HG03442 (cell line): Measurements from ENCODE around the gene APOD.
"Not testable (repeated sequence)": the region's sequence is repeated elsewhere in the genome, so short reads cannot be mapped to it uniquely, and the experiment has no call there.

Experiments used
- ATAC-seq: cut with Tn5 transposase; IDR thresholded peaks from one replicate; pipeline ENCODE4 v1.9.1; 2021; ENCODE audit warnings: mild to moderate bottlenecking, moderate library complexity; ENCODE audit not compliant: unreplicated experiment

APOD gene

GRCh38 chr3:195617784-195618659 is 34.3 kb upstream of the APOD start:
- not testable (repeated sequence) for ATAC-seq

- not testable (repeated sequence) for ATAC-seq
Observed at GRCh38 chr3:195617134-195617533, 33.4 kb upstream of the APOD start.

- ATAC-seq = no peak
Observed at GRCh38 chr3:195616681-195617080, 32.9 kb upstream of the APOD start.

GRCh38 chr3:195615952-195616537 is 32.3 kb upstream of the APOD start:
- not testable (repeated sequence) for ATAC-seq

GRCh38 chr3:195614672-195615504 is 31.1 kb upstream of the APOD start:
- not testable (repeated sequence) for ATAC-seq

- no peak for ATAC-seq
Observed at GRCh38 chr3:195613468-195614069, 29.8 kb upstream of the APOD start.

- no peak for ATAC-seq
Observed at GRCh38 chr3:195612075-195612800, 28.5 kb upstream of the APOD start.

GRCh38 chr3:195609229-195609628 is 25.5 kb upstream of the APOD start:
- no peak for ATAC-seq

- not testable (repeated sequence) for ATAC-seq
Observed at GRCh38 chr3:195601785-195602184, 18.0 kb upstream of the APOD start.

- ATAC-seq = no peak
Observed at GRCh38 chr3:195601382-195601781, 17.6 kb upstream of the APOD start.

- not testable (repeated sequence) for ATAC-seq
Observed at GRCh38 chr3:195599926-195600325, 16.2 kb upstream of the APOD start.

GRCh38 chr3:195599516-195599915 is 15.8 kb upstream of the APOD start:
- not testable (repeated sequence) for ATAC-seq

GRCh38 chr3:195597848-195598247 is 14.1 kb upstream of the APOD start:
- no peak for ATAC-seq

- no peak for ATAC-seq
Observed at GRCh38 chr3:195597229-195597628, 13.5 kb upstream of the APOD start.

GRCh38 chr3:195596765-195597171 is 13.0 kb upstream of the APOD start:
- no peak for ATAC-seq

- ATAC-seq = no peak
Observed at GRCh38 chr3:195595785-195596531, 12.2 kb upstream of the APOD start.

GRCh38 chr3:195591852-195592251 is 8.1 kb upstream of the APOD start:
- ATAC-seq = no peak

- ATAC-seq = no peak
Observed at GRCh38 chr3:195591220-195591619, 7.5 kb upstream of the APOD start.

- not testable (repeated sequence) for ATAC-seq
Observed at GRCh38 chr3:195590381-195590780, 6.6 kb upstream of the APOD start.

- ATAC-seq = not testable (repeated sequence)
Observed at GRCh38 chr3:195589796-195590195, 6.1 kb upstream of the APOD start.
